ENCODE data around the gene ZBTB40.
A peak's percentile ranks its signal among the peaks of the same experiment; 100 is the strongest.

Gene ZBTB40

DNA sequence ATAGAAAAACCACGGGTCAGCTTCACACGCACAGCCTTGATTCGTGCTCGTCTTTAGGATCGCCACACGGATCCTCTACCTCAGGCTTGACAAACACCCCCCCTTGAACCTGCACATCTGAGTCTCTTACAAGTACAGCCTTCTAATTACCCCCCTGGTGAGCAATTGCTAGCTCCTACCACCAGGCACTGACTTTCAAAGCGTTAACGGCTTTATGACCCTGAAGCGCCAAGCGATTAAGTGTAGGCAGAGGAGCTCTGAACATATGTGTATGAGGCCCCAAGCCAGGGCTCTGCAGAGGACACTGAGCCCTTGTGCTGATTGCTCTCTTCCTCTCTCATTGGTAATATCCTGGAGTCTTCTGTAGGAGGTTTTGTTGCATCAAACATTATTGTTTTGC, 55.9 kb downstream of the ZBTB40 start:
- no peak for DNase-seq

DNA sequence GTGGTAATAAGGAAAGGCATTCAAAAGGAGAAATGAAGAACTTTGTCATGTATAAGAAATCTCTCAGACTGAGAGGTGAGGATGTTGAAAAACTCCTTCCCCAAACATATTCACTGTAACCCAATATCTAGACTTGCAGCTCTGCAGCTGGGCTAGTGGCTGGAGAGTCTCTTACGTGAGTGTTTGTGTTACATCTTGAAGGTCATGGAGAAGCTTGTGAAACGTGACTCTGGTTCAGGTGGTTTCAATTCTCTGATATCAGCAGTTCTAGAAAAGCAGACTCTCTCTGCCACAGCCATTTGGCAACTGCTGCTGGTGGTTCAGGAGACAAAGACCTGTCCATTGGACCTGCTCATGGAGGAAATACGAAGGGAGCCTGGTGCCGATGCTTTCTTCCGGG, 56.7 kb downstream of the ZBTB40 start:
- no peak for DNase-seq

DNA sequence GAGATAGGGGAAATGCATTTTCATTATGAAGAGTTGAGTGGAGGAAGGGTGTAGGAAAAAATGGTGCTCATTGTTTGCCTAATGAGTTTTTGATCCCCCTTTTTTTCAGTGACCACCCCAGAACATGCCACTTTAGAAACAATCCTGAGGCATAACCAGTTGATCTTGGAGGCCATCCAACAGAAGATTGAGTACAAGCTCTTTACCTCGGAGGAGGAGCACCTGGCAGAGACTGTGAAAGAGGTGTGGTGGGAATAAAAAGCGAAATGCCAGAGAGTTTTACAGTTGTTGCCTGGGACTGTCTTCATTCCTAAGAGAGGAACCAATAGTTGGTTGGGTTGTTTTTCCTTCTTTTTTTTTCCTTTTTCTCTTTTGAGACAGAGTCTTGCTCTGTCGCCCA, 57.3 kb downstream of the ZBTB40 start:
- no peak for DNase-seq

DNA sequence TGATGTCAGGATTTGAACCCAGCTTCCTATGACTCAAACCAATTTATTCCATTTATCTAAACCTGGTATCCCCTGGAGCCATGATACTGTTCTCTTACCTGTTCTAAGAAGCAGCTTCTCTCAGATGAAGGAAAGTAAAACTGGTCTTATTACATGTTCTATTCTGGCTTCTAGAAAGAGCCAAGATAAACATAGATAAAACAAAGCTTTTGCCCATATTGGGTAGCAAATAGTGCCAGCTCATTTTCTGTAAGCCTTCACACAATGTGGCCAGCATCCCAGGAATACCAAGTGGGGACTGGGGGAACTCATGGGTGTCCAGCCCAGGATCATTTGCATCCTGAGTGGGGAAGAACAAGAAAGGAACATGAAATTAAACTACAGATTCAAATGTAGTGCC, 58.2 kb downstream of the ZBTB40 start:
- DNase-seq = no peak

DNA sequence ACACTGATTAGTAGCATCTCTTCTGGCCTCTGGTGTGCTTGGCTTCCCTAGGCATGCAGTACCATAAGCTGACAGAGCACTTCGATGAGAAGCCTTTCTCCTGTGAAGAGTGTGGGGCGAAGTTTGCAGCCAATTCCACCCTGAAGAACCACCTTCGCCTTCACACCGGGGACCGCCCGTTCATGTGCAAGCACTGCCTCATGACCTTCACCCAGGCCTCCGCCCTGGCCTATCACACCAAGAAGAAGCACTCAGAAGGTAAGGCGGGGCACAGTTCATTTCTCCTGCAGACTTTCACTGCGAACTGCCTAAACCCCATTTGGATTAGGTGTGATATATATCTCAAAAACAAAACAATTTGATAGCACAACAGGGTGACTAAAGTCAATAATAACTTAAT, 61.2 kb downstream of the ZBTB40 start:
- no peak for DNase-seq

DNA sequence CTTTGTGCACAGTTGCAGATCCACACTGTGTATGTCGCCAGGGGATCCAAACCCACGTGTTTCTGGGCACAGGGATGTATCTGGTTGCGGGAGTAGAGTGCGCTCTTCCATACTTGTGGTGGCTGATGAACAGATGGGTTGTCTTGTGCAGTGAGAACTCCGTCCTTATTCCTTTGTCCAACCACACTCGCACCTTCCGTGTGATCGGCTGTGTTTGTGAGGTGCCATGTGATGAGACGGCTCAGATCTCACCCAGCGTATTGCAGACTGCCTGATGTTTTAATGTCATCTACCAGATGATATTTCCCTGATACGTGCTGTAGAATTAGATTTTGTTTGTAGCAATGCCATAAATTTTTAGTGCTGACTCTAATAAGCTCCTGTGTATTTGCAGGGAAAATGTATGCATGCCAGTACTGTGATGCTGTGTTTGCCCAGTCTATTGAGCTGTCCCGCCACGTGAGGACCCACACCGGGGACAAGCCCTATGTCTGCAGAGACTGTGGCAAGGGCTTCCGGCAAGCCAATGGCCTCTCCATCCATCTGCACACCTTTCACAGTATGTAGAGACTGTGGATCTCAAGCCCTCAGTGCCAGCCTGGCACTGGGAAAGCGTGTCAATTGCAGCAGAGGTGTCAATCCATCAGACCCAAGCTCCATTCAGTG, 65.4 kb downstream of the ZBTB40 start:
- no peak for DNase-seq

DNA sequence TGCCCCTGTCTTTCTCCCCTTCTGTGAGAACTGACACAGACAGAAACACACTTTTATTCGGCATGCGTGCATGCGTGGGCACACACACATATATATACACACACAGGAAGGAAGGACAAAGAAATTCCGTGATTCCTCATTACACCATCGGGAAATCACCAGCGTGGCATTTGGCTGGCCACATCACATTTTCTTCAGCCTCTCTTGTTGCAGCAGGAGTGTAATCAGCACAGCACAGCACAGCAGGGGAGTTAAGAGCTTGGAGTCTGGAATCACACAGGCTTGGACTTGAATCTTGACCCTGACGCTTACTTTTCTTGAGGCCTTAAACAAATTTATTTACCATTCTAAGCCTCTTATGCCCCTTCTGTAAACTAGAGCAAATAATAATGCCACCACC, 66.3 kb downstream of the ZBTB40 start:
- DNase-seq = no peak

DNA sequence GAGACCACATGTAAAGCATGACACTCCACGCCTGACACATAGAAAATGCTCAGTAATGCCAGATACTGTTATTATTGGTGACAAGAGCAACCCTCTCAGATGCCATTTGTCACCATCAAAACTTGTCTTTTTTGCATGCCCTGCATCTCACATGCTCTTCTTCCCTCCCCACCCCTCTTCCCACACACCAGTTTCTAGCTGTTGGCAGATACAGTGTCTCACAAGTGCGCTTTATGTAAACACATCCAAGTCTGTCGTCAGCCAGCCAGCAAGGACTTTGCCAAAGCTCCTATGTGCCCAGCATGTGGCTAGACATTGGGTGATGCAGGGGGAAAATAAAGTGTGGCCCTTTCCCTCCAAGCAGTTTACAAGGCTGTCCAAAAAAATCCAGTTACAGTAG, 66.7 kb downstream of the ZBTB40 start:
- DNase-seq = no peak

DNA sequence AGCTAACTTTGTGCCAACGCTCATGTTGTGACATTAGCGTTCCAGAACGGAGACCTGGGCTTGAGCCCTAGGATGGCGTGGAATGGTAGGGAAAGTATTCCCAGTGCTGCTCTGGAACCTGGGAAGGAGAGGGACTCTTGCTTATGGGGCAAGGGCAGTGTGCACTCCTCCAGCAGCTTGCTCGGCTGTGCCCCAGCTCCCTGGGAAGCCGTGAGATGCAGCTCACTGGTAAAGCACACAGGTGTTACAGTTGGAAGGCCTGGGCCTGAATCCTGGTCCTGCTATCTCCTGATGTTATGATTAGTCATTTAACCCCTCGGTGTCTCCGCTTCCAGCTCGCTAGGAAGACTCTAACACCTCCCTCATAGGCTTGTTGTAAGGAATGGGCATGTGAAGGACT, 69.2 kb downstream of the ZBTB40 start:
- DNase-seq = no peak

DNA sequence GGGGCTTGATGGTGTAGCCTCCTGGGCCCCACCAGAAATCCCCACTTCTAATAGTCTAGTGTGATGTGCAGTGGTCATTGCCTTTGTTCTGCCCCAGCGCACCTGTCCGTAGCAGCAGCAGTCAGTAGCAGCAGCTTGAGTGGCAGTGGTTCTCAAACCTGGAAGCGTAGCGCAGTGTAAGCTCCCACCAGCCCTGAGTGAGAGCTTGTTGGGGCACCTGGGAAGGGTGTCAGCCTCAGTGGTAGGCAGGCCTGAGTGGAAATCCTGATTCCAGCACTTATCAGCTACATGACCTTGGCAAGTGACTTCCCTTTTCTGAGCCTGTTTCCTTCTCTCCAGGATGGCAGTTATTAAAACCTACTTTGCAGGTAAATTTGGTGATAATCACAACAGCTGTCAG, 70.0 kb downstream of the ZBTB40 start:
- DNase-seq = no peak

DNA sequence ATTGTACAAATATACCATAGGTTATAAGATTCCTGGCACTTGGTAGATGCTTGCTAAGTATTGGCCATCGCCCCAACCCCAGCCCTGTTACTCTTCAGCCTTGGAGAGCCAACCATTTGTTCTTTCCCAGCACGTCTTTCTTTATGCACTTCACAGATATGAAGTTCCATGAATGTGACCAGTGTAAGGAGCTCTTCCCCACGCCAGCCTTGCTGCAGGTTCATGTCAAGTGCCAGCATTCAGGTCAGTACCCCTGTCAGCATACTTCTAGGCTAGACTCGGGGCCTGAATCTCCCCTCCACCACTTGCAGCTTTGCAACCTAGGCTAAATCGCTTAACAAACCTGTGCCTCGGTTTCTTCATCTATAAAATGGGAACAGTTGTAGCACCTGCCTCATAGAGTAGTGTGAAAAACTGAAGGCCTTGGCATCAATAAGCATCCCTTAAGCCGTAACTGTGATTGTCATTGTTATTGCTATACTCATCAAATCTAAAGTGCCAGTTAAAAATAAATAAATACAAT, 70.6 kb downstream of the ZBTB40 start:
- no peak for DNase-seq

DNA sequence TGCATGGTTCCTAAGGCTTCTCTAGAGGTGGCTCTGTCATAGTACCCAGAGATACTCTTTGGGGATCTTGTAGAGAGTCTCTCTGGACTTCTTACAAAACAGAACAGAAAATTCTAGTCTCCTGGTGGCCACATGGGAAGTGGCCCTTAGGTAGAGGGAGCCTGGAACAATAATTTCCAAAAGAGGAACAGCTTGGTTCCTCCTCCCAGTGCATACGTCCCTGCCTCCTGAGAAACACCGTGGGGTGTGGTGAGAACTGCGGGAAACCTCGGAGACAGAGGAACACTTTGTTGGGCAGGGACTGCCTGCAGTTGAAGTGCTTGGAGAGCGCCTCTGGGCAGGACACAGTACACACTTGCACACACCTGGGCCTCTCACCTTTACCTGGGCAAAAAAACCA, 72.8 kb downstream of the ZBTB40 start:
- no peak for DNase-seq

DNA sequence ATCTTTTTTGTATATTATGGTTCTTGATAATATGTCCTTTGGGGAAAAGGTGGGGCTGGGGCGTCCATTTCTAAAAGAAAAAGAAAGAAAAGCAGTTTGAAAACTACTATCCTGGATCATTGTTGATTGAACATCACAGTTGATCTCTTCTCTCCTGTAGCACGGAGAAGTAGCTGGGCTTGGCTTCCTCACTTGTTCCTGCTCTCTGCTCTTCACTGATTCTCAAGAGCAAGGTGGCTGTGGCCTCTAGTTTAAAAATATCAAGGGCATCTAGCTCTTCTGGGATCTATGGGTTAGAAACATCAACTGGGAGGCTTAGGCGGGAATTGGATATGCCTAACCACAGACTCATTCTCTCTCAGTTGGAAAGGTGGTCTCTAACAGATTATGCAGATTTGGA, 73.6 kb downstream of the ZBTB40 start:
- no peak for DNase-seq

DNA sequence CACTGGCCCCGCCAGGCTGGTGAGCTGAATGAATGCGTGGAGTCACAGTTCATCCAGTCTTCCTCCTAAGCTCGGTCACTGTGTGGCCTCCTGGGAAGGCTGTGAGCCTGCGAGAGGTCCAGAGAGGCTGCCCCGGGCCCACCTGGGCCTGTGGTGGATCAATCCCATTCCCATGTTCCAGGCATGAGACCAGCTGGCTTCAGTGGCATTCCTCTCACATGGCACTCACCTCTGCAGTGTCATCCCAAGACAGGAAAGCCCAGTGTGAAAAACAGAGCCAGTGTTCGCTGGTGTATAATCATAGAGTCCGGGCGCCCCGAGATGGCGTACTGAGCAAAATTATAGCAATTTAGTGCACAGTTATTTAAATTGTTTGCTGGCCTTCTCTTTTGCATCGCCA, 74.0 kb downstream of the ZBTB40 start:
- DNase-seq = no peak

DNA sequence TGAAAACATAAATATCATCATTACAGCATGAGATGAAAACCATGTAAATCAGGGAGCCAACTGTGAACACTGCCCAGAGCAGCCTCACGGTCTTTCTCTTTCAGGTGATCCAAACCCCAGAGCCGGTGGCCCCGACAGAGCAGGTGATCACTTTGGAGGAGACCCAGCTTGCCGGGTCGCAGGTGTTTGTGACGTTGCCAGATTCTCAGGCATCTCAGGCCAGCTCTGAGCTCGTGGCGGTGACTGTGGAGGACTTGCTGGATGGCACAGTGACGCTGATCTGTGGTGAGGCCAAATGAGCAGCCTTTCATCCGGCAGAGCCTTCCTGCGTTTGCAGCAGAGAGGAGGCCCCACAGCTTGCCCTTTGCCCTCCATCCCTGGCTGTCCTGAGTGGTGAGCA, 74.4 kb downstream of the ZBTB40 start:
- no peak for DNase-seq

DNA sequence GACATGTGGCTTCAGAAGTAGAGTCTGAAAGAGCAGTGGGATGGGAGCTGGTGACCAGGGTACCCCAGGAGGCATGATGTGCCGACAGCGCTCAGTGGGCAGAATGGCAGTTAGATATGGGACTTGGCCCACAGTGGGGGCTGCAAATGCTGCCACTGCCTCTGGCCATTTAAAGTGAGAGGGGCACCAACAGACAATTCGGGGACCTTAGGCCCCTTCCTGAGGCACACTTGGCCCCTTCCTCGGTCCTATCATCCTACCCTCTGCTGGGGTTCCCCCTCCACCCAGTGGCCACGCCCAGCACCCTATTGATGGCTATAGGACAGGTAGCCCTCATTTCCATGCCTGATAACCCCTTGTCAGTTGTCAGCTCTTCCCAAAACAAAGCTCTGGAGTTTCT, 75.0 kb downstream of the ZBTB40 start:
- DNase-seq = no peak

DNA sequence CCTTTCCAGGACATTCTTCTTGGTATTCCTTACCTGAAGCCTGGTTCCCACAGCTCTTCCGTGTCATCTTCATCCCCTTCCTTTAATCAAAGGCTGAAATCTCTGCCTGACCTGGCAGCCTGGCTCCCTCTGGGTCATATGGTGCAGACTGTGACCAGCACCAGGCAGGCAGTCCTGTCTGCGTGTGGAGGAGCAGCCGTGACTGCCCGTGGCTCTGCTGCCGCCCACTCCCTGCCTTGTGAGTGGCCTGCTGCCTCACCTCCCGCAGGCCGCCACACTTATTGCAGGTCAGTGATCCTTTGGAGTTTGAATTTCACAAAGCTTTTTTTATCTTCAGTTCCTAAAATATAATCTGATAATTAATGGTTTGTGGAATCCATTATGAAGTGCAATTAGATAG, 75.5 kb downstream of the ZBTB40 start:
- no peak for DNase-seq

DNA sequence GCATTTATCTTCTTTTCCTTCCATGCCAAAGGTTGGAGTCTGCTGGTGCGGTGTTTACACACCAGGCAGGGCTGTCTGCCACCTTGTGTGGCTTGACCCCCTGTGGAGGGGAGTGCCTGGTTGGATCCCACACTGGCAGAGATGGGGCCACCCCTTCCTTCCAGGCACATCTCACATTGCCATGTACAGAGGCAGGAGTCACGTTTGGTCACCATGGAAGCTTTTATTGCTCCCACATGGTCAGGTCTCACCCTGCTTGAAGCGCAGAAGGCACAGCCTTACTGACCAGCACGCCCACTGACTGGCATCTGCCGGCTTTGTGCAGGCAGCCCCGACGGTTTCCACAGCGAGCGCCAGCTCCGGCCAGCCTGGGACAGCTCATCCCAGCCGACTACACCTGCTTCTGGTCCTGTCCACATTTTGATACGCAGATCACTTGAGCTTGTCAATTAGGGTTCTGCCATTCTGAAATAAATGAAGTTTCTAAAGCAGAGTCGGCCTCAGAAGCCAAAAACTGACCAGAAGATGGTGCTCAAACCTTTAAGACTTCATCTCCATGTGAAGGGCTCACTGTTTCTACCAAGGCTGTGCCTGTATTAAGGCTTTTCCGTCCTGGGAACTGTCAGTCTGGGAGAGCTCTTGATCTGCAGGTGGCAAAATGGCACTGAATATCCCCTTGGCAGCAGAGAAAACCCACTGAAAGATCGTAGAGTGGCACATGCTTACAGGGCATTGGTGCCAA, 76.1 kb downstream of the ZBTB40 start:
- no peak for DNase-seq

DNA sequence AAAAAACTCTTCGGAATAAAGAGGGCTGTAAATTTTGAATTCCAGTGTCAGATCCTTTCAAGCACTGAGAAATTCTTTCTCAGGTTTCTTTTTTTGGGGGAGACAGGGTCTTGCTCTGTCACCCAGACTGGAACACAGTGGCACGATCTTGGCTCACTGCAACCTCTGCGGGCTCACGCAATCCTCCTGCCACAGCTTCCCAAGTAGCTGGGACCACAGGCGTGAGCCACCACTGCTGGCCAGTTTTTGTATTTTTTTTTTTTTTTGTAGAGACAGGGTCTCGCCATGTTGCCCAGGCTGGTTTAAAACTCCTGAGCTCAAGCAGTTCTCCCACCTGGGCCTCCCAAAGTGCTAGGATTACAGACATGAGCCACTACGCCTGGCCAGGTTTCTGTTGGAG, 76.8 kb downstream of the ZBTB40 start:
- DNase-seq = no peak

DNA sequence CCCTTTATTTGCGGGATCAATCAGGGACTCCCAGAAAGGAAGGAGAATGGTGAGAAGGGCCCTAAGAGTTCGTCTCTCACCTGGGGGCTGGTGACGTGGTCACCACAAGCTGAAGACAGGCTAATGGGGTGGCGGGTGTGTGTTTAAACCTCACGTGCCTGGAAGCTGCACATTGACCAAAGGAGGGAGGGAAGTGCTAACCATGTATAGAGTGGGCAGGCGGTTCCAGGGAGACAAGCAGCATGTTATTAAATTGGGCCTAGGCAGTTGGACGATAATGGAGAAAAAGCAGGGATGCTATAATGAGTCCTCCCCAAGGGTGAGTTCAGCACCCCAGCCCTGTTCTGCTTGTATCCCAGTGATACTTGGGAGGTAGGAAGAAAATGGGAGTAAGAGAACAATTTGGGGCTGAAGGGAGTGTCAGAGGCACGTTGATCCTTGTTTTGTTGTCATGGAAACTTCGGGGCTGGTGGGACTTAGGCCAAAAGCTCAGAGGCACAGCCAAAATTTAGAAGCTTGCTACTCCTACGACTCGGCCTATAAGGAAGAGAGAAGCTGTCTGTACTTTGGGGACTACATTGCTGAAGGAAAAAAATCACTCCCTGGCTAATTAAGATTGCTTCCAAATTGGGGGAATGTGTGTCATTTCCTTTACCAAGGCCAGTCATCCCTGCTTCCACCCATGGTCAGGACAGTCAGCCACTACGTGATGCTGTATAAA, 78.4 kb downstream of the ZBTB40 start:
- peak; percentile 16 for DNase-seq

DNA sequence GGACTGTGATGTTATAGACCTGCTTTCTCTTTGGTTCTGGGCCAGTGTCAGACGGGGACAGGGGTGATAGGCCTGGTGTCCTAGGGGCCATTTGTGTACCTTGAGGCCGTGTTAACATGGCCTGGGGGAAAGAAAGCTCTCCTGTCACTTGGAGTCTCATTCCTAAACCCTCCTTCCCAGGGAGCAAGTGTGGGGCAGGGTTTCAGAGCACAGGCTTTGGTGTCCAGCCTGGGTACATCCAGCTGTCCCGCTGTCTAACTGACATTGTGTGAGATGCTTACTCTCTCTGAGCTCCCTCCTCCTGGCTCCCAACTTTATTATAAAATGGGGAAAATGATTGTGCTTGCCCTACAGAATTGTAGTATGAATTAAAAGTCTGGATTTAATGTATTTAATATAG, 79.1 kb downstream of the ZBTB40 start:
- no peak for DNase-seq

DNA sequence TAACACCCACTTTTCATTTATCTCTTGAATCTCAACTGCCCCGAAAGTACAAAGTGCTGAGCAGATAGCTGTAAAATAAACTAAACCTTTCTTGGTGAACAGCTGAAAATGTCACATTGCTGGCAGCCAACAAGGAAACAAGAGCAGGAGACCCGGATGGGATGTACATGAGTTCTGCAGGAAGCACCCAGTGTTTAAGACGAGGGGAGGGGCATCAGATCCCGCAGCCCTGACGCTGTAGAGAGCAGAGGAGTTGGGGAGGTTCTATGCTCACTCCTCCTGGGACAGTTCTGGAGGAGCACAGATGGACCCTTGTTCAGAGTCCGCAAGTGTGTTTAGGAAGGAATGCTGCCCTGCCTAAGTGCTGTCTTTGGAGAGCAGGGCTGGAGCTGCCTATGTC, 79.6 kb downstream of the ZBTB40 start:
- DNase-seq = no peak

DNA sequence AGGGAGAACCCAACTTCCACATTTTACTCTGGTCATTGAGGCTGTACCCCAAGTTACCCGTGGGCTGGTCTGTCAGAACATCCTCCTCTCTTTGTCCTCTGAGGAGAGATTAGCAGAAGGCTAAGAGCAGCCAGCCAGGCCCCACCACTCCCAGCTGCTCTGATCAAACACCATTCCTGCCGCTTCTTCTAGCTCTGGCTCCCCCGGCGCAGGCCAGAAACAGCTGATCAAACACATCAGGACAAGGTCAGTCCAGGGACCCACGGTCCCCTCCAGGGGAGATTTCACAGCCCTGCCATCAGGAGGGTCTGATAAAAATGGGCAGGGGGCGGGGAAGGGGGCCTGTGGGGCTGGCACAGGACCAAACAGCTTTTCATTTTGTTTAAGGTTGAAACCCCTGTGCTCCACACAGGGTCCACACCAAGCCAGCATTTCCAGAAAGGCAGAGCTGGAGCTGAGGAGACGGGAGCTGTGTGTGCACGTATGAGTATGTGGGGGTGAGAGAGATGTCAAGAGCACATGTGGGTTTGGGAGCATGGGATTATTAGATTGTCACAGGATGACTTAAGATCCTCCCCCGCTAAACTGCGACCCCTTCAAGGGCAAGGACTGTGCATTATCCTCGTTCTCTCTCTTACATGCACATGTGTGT, 81.7 kb downstream of the ZBTB40 start:
- no peak for DNase-seq

DNA sequence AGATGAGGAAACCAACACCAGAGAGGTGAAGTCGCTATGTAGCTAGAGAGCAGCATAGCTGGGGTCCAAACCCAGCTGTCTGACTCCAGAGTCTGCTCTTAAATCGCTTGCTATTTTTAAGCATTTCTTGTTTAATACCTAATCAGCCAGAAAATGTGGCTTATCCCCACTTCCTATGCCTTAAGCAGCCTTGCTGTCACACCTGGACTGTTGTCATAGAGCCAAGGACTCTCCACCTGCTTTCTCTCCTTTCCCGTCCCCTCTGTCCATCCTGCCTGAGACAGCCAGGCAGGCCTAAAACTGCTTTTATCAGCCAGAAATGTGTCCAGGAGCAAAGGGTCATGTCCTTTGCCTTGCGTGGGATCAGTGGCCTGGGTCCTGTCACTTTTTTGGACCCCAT, 83.3 kb downstream of the ZBTB40 start:
- DNase-seq = no peak
